Cardiac muscle cell (in vitro differentiated cells and primary cell): ENCODE results near the gene PDE6A. TPM values are rescaled to one million over a fixed set of nuclear protein-coding genes. Genes with fewer than 3 reads are reported as not detected.

Experiments used
- DNase-seq, 2 donors: peaks; one replicate each; pipeline versions ENCODE4 v3.0.0 to v3.0.0-alpha.2; 2010 to 2017; ENCODE audit warnings: low read depth in 1 of 2, low spot score in 1 of 2
- H3K27ac ChIP-seq: fragments of 200-600 bp; sonication (generic); 2 replicates; pipeline ENCODE4 v1.5.1; 2016
- H3K27me3 ChIP-seq: fragments of 200-600 bp; sonication (generic); 2 replicates; pipeline ENCODE4 v1.6.0; 2016; ENCODE audit warnings: control low read depth
- H3K36me3 ChIP-seq: fragments of 200-600 bp; sonication (generic); 2 replicates; pipeline ENCODE4 v1.5.1; 2016; ENCODE audit warnings: control low read depth
- H3K4me1 ChIP-seq: fragments of 200-600 bp; sonication (generic); 2 replicates; pipeline ENCODE4 v1.8.1; 2017; ENCODE audit warnings: low read depth, mild to moderate bottlenecking, mixed run types
- H3K4me3 ChIP-seq: fragments of 200-600 bp; sonication (generic); 2 replicates; pipeline ENCODE4 v1.5.1; 2016; ENCODE audit warnings: mild to moderate bottlenecking
- H3K9me3 ChIP-seq: fragments of 200-600 bp; sonication (generic); 2 replicates; pipeline ENCODE4 v1.5.1; 2017; ENCODE audit warnings: low read depth, mild to moderate bottlenecking, control low read depth
- polyA plus RNA-seq: library from polyadenylated mRNA; unstranded; fragments of >200 nt; fragmentation: Nextera tagmentation; extraction: Ambion mirVana; gene quantifications from 2 replicates; pipeline ENCODE4 v1.2.1, GENCODE V29; 2016
- total RNA-seq: library from RNA; depleted of rRNA; stranded (reverse); fragments of >200 nt; gene quantifications from 2 replicates; pipeline ENCODE4 v1.2.3, GENCODE V29; 2016
- TF ChIP-seq, protein P1 (sequence below): IDR thresholded peaks from 2 replicates; pipeline ENCODE4 v1.5.1; 2012; ENCODE audit warnings: low read depth, mild to moderate bottlenecking, low read length

The PDE6A gene
- total and polyA plus RNA-seq, 2 experiments from 2014 or later: not detected

GRCh38 chr5:149824120-149824519 lies 120.5 kb downstream of the PDE6A start:
- TF ChIP-seq, protein P1, sequence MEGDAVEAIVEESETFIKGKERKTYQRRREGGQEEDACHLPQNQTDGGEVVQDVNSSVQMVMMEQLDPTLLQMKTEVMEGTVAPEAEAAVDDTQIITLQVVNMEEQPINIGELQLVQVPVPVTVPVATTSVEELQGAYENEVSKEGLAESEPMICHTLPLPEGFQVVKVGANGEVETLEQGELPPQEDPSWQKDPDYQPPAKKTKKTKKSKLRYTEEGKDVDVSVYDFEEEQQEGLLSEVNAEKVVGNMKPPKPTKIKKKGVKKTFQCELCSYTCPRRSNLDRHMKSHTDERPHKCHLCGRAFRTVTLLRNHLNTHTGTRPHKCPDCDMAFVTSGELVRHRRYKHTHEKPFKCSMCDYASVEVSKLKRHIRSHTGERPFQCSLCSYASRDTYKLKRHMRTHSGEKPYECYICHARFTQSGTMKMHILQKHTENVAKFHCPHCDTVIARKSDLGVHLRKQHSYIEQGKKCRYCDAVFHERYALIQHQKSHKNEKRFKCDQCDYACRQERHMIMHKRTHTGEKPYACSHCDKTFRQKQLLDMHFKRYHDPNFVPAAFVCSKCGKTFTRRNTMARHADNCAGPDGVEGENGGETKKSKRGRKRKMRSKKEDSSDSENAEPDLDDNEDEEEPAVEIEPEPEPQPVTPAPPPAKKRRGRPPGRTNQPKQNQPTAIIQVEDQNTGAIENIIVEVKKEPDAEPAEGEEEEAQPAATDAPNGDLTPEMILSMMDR: no peak
- Histone ChIP-seq H3K4me1 (peaks cover 10% of the 10 kb centered on the region), H3K4me3 (no peak overlapping the region), H3K9me3 (no peaks in the 10 kb centered on the region), H3K27me3 (no peaks in the 10 kb centered on the region), H3K36me3 (peaks cover 2% of the 10 kb centered on the region), H3K27ac (no peak overlapping the region)
- DNase-seq: no peak

DNA sequence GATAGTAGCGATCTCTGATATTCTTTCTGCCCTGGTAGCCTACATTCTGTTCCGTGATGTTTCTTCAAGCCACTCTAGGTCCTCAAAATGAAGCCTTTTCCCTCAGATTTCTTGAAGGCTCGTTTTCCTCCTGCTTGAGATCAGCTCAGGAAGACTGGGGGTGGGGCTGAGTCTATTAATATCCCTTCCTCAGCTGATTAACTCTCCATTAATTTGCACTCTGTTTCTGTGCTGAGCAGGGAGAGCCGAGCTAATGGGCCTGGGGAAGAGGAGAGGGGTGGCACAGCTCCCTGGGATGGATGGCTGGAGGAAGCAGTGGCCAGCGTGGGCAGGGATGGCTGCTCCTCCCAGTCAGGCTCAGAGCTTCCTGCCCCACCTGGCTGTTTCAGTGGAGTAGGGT lies 121.2 kb downstream of the PDE6A start:
- H3K27ac ChIP-seq: no peak overlapping the region
- H3K4me1 ChIP-seq: peaks cover 10% of the 10 kb centered on the region
- no peak overlapping the region for H3K4me3 ChIP-seq
- TF ChIP-seq, protein P1: no peak
- H3K27me3 ChIP-seq: no peaks in the 10 kb centered on the region
- H3K9me3 ChIP-seq: no peaks in the 10 kb centered on the region
- peaks cover 2% of the 10 kb centered on the region for H3K36me3 ChIP-seq
- DNase-seq: no peak

DNA sequence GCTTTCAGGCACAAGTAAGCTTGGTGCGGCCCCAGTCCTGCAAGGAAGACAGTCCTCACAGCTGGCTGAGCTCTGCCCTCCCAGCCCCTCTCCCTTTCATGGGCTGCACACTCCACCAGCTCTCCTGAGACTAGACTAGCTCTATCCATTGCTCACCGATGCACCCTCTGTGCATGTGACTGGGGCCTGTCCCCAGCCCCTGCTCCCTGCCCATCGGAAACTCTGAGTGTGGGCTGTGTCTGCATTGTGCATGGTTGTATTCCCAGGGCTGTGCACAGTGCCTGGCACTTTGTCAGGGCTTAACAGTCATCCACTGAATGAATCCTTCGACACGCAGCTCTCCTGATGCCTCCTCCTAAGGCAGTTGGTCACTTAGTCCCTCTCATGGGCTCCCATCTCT lies 122.3 kb downstream of the PDE6A start:
- peaks cover 10% of the 10 kb centered on the region for H3K4me1 ChIP-seq
- TF ChIP-seq, protein P1: no peak
- no peak overlapping the region for H3K27ac ChIP-seq
- no peaks in the 10 kb centered on the region for H3K9me3 ChIP-seq
- H3K36me3 ChIP-seq: peaks cover 2% of the 10 kb centered on the region
- no peak overlapping the region for H3K4me3 ChIP-seq
- H3K27me3 ChIP-seq: no peaks in the 10 kb centered on the region
- DNase-seq: no peak

- H3K27me3 ChIP-seq: no peaks in the 10 kb centered on the region
- no peaks in the 10 kb centered on the region for H3K9me3 ChIP-seq
- H3K4me3 ChIP-seq: no peak overlapping the region
- H3K4me1 ChIP-seq: peaks cover 10% of the 10 kb centered on the region
- no peak for DNase-seq
- no peaks in the 10 kb centered on the region for H3K36me3 ChIP-seq
- TF ChIP-seq, protein P1: no peak
- H3K27ac ChIP-seq: no peak overlapping the region
Observed at GRCh38 chr5:149820536-149821510, 123.8 kb downstream of the PDE6A start.

GRCh38 chr5:149820012-149820411 lies 124.6 kb downstream of the PDE6A start:
- DNase-seq: no peak
- H3K4me1 ChIP-seq: peaks cover 10% of the 10 kb centered on the region
- no peak overlapping the region for H3K4me3 ChIP-seq
- H3K9me3 ChIP-seq: no peaks in the 10 kb centered on the region
- TF ChIP-seq, protein P1: no peak
- H3K27me3 ChIP-seq: no peaks in the 10 kb centered on the region
- H3K36me3 ChIP-seq: no peaks in the 10 kb centered on the region
- no peak overlapping the region for H3K27ac ChIP-seq
